ENCODE measurements around the gene TMEM17.

Gene TMEM17

DNA sequence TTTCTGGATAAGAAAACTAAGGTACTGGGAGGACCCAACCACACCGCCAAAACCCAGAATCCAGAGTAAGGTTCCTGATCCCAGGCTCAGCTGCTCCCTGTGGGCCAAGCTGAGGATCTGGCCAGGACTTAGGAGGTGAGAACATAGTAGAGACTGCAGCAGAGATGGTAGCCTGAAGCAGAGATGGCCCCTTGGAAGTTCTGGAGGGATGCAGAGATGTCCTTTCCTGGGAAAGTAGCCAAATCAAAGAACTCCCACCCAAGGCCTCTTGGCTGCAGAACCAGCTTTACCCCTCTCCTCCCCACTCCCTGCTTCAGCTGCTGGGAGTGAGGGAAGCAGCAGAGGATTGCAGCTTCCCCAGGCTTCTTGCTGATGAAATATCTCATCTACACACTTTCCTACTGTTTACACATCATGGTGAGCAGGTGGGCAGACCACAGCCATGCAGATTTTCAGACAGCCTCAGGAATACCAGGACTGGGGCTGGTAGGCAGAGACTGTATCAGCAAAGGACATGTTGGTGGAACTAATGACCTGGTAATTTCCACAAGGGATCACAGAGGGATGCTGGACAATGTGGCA, 32.7 kb downstream of the TMEM17 start:
- no peak overlapping the region for H3K4me2 ChIP-seq (ENCODE audit: low read length)

DNA sequence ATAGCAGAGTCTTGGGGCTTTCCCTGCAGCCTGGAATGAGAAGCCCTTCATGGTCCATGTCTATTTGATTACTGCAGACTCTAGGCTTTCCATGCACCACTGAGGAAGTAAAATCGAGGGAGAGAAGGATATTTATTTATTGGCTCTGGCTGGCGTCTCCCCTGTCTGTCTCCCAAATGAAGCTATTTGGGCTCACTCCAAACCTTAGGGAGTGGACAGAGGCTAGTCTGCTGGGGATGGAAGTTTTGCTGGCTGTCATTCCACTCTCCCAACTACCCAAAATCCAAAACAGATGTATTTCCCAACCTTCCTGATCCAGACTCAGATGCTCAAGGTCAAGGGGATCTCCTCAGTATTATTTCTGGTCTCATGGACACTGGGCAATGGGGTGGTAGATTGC, 33.7 kb downstream of the TMEM17 start:
- Histone ChIP-seq H3K4me2 (ENCODE audit: low read length) (no peak overlapping the region), H3K27me3 (ENCODE audit: control insufficient read depth, low read length) (peaks cover 29% of the 10 kb centered on the region), H4K20me1 (ENCODE audit: control insufficient read depth, insufficient read depth, low read depth, low read length) (no peaks in the 10 kb centered on the region), H3K4me3 (ENCODE audit: low read length) (no peak overlapping the region), H3K27ac (ENCODE audit: low read depth, low read length) (no peak overlapping the region), H3K79me2 (ENCODE audit: control insufficient read depth, low read length) (no peaks in the 10 kb centered on the region), H3K9me2 (replicated peaks; ENCODE audit: control insufficient read depth, low read length) (no peaks in the 10 kb centered on the region; the same call in 1 of the 2 replicates), H3K36me3 (ENCODE audit: control insufficient read depth, low read length) (no peaks in the 10 kb centered on the region), H3F3A (ENCODE audit: control insufficient read depth, insufficient read depth) (no peaks in the 10 kb centered on the region), H3K9me3 (ENCODE audit: control insufficient read depth, insufficient read depth, low read length) (no peaks in the 10 kb centered on the region), H3K4me1 (ENCODE audit: control insufficient read depth, low read length) (no peaks in the 10 kb centered on the region)
- TF ChIP-seq EZH2phosphoT487 (IDR thresholded peaks at IDR 0.05; ENCODE audit: borderline replicate concordance, low read length), result no peak
- TF ChIP-seq, protein P1, sequence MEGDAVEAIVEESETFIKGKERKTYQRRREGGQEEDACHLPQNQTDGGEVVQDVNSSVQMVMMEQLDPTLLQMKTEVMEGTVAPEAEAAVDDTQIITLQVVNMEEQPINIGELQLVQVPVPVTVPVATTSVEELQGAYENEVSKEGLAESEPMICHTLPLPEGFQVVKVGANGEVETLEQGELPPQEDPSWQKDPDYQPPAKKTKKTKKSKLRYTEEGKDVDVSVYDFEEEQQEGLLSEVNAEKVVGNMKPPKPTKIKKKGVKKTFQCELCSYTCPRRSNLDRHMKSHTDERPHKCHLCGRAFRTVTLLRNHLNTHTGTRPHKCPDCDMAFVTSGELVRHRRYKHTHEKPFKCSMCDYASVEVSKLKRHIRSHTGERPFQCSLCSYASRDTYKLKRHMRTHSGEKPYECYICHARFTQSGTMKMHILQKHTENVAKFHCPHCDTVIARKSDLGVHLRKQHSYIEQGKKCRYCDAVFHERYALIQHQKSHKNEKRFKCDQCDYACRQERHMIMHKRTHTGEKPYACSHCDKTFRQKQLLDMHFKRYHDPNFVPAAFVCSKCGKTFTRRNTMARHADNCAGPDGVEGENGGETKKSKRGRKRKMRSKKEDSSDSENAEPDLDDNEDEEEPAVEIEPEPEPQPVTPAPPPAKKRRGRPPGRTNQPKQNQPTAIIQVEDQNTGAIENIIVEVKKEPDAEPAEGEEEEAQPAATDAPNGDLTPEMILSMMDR (IDR thresholded peaks at IDR 0.05; ENCODE audit: low read depth, low read length, poor library complexity, severe bottlenecking), result no peak

More for the DNA sequence above, 32.7 kb downstream of the TMEM17 start:
- no peak overlapping the region for H3K27ac ChIP-seq (ENCODE audit: low read depth, low read length)
- H3K27me3 ChIP-seq (ENCODE audit: control insufficient read depth, low read length), result peaks cover 29% of the 10 kb centered on the region
- H3F3A ChIP-seq (ENCODE audit: control insufficient read depth, insufficient read depth), result no peaks in the 10 kb centered on the region
- H3K36me3 ChIP-seq (ENCODE audit: control insufficient read depth, low read length), result no peaks in the 10 kb centered on the region
- H3K4me3 ChIP-seq (ENCODE audit: low read length), result no peak overlapping the region
- no peaks in the 10 kb centered on the region; the same call in 1 of the 2 replicates for H3K9me2 ChIP-seq (replicated peaks; ENCODE audit: control insufficient read depth, low read length)
- peaks cover 6% of the 10 kb centered on the region for H3K4me1 ChIP-seq (ENCODE audit: control insufficient read depth, low read length)
- no peaks in the 10 kb centered on the region for H3K9me3 ChIP-seq (ENCODE audit: control insufficient read depth, insufficient read depth, low read length)
- no peaks in the 10 kb centered on the region for H3K79me2 ChIP-seq (ENCODE audit: control insufficient read depth, low read length)
- no peak for TF ChIP-seq EZH2phosphoT487 (IDR thresholded peaks at IDR 0.05; ENCODE audit: borderline replicate concordance, low read length)
- TF ChIP-seq, protein P1 (IDR thresholded peaks at IDR 0.05; ENCODE audit: low read depth, low read length, poor library complexity, severe bottlenecking), result no peak
- H4K20me1 ChIP-seq (ENCODE audit: control insufficient read depth, insufficient read depth, low read depth, low read length), result no peaks in the 10 kb centered on the region

DNA sequence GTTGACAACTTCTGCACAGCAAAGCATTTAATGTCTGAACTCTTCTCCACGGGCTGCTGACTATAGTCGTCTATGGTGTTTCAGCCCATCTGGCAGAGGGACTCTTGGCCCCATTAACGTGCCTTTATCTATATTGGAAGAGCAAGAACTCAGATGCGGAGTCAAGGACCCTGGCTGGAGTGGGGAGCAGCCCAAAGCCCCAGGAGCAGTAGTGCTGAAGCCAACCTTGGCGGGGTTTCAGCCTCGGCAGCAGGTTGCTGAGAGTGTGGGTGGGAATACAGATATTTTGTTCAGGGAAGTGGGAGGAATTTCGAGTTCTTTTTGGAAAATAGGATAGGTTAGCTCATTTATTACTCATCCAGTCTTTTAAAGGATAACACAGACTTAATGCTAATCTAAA, 34.2 kb downstream of the TMEM17 start:
- no peak overlapping the region for H3K27ac ChIP-seq (ENCODE audit: low read depth, low read length)

More for the DNA sequence above, 34.2 kb downstream of the TMEM17 start:
- Histone ChIP-seq H3K9me3 (ENCODE audit: control insufficient read depth, insufficient read depth, low read length) (no peaks in the 10 kb centered on the region), H3K4me1 (ENCODE audit: control insufficient read depth, low read length) (no peaks in the 10 kb centered on the region), H3K79me2 (ENCODE audit: control insufficient read depth, low read length) (no peaks in the 10 kb centered on the region), H4K20me1 (ENCODE audit: control insufficient read depth, insufficient read depth, low read depth, low read length) (no peaks in the 10 kb centered on the region), H3K4me2 (ENCODE audit: low read length) (no peak overlapping the region), H3K4me3 (ENCODE audit: low read length) (no peak overlapping the region), H3K9me2 (replicated peaks; ENCODE audit: control insufficient read depth, low read length) (no peaks in the 10 kb centered on the region; the same call in 1 of the 2 replicates), H3F3A (ENCODE audit: control insufficient read depth, insufficient read depth) (no peaks in the 10 kb centered on the region), H3K27me3 (ENCODE audit: control insufficient read depth, low read length) (peaks cover 29% of the 10 kb centered on the region), H3K36me3 (ENCODE audit: control insufficient read depth, low read length) (no peaks in the 10 kb centered on the region)
- TF ChIP-seq, protein P1 (IDR thresholded peaks at IDR 0.05; ENCODE audit: low read depth, low read length, poor library complexity, severe bottlenecking), result no peak
- no peak for TF ChIP-seq EZH2phosphoT487 (IDR thresholded peaks at IDR 0.05; ENCODE audit: borderline replicate concordance, low read length)
